GM18870 (cell line): Measurements from ENCODE around the gene CLIP4.

Experiments used
- ATAC-seq: cut with Tn5 transposase; IDR thresholded peaks from one replicate; pipeline ENCODE4 v1.9.1; 2021; ENCODE audit warnings: moderate library complexity; ENCODE audit not compliant: unreplicated experiment

Gene CLIP4

DNA sequence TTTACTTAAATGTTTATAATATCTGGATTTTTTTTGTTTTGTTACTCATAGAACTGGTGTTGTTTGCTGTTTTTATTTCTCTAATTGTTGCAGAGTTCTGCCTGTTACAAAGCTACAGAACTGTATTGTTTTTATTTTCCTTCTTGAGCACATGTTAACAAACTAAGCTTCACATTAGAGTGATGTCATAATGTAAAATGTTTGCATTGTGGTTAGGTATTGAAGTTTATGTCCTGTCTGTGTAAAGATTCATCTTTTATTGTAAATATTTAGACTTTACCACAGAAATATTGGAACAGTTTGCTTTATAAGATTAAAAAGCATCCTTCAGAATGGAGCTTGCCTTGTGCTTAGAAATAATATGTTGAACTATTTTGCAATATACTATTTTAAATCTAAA lies 67.7 kb downstream of the CLIP4 start:
- no peak for ATAC-seq

DNA sequence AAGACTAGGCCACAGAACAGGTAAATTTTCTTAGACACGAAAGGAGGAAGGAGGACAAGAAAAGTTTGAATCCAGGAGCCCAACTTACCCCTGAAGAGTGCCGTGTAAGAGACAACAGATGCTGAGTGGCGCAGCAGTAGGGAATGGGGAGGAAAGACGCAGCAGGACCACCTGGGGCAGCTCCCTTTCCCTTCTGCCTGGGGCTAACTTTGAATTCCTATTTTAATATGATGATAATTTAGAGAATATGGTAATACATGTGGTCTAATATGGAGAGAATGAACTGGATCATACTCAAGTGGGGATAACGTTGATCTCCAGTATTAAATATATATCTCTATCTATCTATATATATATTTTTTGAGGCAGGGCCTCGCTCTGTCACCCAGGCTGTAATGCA lies 69.3 kb downstream of the CLIP4 start:
- ATAC-seq: no peak

DNA sequence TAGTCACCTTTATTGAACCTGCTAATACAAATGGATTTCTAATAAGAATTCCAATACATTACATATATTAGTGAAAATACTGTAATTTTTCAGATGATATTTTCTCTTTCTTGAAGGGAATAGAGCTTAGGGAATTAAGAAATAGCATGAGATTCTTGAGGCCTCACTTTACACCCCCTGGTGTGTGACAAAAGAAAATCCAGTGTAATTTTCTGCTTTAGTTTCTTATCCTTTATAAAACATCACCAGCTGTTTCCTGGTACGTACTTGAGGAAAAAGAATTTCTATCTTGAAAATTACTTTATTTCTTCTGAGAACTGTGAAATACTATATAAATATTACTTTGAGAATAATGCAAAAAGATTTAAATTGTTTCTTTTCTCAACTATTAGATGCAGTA lies 71.6 kb downstream of the CLIP4 start:
- ATAC-seq: no peak

DNA sequence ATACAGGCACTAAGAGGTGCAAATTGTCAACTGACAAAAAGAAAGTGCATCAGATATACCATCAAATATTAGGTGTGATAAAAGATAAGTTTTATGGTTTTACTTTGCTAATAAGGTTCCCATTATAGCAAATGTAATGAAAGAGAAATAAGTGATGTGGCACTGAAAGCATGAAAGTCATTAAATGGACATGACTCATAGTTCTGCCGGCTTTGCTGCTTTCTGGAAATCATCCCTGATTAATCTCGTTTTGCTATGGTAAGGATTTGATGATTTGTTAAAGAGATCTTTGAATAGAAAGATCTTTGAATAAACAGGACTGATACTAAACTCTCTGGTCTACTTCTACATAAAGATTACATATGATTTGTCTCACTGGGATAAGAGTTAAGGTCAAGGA lies 72.7 kb downstream of the CLIP4 start:
- ATAC-seq: no peak

DNA sequence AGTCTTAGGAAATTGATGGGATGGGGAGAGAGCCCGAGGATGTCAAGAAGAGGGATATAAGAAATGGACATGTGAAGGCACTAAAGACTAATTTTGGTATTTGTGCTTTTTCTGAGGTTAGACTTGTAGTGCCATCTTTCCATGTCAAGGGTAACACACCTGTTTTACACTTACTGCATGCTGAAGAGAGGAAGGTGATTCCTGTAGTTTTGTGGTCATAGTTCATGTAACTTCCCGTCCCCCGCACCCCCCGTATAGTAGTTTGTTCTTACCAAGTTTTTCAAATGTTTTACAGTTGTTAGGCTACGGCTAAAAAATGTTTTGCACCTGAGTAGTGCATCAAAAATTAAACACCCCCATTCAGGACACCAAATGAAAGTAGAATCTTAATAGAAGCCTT lies 73.8 kb downstream of the CLIP4 start:
- no peak for ATAC-seq

DNA sequence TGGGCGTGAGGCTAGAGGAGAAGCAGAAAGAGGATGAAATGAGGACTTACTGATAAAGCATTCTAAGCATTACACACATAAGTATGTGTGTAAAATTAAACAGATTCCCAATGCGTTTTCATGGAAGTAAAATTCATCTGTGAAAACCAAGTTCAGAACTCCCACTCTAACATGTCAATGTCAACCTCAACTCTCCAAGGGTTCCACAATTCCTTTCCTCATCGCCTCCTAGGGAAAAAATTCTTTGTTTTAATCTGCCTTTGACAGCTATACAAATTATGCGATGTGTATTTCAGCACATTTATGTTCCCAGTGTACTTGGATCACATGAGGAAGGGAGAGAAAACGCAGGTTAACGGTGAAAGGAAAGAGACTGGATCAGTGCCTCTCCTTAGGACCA lies 76.6 kb downstream of the CLIP4 start:
- ATAC-seq: no peak

DNA sequence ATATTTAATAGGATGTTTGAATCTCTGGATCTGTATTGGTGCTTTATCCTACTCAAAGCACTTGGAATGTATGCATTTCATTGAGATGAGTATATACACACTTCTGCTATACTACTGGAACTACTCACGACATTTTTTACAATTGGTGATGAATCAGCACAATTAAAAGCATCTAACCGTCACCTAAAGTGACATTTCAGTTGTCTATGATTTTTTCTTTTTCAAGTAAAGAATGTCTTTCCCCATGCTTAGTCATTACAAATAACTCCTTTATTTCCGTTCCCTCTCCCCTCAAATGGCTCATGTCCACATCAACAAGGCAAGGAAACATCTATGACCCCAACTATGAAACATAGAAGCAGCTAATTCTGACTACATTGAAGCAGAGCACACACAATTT lies 77.3 kb downstream of the CLIP4 start:
- no peak for ATAC-seq

DNA sequence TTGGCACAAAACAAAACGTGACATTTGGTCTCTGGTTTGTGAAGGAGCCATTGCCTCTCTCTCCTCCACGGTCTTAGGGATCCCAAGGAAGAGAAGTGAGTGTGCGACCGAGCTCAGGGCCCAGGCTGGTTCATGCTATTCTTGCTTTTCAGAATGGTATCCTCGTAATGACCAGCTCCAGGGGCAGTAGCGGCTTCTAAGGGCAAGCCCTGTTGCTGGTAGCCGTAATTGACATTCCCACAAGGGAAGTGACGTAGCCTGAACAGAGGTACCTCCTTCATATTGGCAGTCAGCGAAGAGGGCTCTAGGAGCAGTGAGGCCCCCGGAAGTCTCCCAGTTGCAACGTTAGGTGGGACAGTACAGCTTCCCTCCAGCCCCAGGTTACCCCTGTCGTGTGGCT lies 77.9 kb downstream of the CLIP4 start:
- no peak for ATAC-seq

DNA sequence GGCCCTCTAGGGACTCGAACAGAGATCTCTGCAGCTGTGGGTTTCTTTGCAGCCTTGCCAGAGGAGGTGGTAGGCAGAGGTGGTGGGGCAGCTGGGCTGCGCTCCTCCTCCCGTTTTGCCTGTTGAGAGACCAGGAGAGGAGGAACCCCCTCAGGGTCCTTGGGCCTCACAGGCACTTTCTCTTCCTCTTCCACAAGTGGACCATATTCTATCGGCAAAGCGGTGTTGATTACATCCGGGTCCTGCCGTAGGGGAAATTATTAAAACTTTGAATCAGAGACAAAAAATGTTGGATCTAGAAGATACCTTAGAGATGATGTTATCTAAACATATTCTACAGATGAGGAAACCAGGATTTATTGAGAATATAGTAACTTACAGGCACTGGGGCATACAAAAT lies 78.5 kb downstream of the CLIP4 start:
- ATAC-seq: no peak

DNA sequence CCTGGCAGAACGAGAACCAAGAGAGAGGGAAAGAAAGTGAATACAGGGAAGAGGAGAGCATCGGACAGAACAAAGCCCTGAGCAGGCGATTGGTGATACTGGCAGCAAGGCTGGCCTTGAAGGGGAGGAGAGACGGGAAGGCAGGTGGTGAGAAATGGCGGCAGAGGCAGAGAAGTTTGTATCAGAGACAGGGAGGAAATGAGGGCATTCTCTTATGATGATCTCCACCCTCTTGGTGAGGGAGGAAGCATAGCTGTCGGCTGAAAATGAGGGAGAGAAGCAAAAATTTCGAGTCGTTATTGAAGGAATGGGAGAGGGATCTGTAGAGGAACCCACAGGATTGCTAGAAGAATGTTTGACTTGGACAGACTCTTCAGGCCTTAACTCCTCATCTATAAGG lies 80.6 kb downstream of the CLIP4 start:
- ATAC-seq: no peak

DNA sequence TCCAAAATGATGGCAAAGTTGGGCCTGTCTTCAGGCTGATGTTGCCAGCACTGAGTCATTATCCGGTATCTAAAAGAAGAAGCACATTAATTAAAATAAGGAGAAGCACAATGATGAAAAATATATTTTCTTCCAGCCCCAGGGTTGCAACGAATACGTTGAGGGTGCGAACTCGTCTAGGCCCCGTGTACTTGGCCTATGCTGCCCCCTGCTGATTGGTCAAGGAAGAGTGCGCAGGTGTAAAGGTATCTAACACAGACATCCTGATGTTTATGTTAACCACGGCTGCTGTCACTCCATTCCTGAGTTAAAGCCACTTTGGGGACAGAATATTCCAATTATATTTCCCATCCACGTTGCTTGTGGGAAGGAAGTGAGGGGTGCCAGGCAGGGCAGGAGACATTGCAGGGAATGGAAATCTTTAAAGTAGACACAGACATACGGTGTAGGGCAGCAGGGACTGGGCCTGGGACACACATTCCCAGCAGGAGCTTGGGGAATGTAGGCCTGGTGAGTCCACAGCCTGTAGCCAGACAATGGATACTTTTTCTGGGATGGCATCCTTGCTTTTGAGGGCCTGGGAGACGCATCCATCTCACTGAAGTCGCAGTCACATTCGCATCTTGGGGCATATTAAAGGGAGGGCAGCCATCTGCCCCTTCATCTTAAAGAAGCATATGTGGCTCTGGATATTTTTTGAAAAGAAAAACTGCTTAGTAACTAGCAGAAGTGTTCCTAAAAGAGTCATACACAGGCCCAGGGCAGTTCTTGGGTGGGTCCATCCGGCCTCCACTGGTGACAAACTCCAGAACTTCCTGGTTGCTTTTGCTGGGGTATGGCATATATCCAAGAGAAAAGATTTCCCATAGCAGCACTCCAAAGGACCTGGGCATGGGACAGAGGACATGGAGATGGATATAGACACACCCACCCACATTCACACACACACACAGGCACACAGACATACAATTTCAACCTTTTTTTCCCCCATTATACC lies 81.9 kb downstream of the CLIP4 start:
- ATAC-seq: no peak

DNA sequence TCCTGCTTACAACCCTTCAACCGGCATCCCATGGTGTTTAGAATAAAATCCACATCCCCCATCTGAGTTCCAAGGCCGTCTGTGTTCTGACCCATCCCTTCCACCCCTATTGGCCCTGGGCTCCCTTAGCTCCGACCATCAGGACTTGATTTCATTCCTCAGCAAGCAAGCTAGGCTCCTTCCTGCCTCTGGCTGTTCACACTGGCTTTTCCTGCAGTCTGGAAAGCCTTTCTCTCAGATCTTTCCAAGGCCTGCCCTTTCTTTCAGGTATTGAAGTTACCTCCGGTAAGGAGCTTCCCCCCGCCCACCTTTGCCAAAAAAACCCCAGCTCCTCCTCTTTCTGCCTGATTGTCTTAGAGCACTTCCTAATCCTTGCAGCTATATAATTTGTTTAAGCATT lies 86.8 kb downstream of the CLIP4 start:
- ATAC-seq: no peak

DNA sequence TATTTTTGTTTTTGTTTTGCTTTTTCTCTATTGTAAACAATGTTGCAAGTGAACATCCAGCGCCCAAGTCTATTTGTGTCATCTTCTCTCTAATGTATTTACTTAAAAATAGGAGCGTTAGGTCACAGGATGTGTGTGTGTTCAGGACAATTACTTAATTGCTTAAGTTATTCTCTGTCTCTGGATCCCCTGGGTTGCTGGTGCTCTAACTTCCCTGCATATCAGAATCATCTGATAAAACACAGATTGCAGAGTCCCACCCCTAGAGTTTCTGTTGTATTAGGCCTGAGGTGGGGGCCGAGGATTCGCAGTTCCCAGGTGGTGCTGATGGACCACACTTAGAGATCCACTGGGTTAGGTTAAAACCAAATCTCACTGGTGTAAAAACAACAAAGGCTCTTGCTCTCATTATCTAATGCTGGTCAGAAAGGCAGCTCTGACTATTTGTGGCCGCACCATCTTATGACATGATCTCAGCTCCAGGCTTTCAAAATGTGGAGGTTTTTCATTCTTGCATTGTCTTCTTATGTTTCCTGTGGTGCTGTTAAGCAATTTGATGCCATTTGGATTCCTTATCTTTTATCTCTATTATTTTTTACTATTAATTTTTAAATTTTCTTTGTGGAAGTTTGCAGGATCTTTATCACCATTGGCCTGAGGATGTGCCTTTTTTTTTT lies 87.7 kb downstream of the CLIP4 start:
- no peak for ATAC-seq

DNA sequence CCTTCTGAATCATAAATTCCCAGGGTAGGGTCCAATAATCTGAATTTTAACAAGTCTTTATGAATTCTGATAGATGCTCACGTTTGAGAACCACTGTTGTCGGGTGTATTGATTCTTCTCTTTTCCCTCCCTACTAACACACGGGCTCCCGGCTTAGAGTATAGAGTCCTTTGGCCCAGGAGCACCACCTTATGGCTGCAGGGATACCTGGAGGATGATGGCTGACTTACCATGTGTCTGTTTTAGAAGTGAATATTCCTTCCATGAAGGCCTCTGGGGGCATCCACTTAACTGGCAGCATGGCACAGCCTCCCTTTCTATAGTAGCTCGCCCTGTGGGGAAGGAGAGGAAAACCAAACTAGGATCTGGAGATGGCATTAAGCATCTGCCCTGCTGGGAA lies 91.7 kb downstream of the CLIP4 start:
- ATAC-seq: no peak

DNA sequence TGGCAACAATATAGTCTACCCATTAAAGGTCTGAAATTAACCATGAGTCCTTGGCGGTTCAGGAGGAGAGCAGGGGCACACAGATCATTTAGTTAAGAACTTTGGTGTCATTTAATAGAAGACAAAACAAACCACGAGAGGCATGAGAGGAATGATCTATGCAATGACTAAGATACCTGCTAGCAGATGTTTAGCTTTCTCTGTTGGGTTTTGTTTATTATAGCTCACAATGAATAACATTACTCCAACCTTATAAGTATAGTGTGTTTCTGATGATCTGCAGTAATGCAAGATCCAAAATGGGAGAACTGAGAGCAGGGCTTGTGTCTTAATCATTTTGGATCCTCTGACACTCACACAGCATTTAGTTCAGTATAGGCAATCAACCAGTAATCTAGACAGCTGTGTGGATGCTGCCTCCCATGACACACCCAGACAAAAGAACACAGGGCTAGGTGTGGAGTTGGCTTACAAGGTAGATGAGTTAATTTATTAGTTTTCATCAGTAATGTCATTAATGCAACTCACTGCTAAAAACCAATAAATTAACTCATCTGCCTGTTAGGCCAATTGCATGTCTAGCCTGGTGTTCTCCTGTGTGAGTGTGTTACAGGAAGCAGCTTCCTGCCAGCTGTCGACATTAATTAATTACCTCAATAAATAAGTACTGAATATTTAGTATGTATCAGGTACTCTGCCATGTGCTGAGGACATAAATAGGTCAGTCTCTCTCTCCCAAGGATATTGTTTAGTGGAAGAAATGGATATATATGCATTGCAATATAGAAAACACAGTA lies 92.3 kb downstream of the CLIP4 start:
- ATAC-seq: no peak

DNA sequence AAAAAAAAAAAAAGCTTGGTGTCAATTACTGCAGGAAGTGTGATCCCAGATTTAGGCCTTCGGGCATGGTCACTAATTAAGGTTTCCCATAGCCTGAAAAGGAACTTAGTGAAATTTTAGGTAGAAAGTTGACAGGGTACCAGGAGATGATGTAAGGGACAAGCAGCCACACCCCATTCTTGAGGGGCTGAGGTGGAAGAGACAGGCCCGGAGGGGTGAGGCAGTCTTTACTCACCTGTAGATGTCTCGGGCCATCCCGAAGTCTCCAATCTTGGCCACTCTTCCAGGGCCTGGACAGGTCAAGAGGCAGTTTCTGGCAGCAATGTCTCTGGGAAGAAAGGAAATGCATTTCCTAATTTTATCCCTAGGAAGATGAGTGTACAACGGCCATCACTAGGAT lies 94.3 kb downstream of the CLIP4 start:
- no peak for ATAC-seq

DNA sequence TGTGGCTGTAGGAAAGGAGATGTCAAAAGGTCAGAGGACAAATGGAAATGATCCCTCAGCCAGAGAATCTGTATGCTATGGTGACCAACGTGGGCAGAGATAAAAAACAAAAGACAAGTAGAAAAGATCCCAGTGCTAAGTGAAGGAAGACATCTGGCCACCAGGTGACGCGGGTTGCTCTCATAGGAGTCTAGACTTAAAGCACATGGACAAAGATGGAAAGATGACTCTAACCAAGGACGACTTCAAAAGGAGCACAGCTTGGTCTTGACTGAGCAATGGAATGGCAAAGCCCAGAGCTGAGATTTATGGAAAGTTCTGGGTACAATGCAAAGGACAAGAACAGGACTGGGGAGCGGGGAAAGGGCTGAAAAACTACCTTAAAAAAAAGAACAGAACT lies 96.8 kb downstream of the CLIP4 start:
- no peak for ATAC-seq

DNA sequence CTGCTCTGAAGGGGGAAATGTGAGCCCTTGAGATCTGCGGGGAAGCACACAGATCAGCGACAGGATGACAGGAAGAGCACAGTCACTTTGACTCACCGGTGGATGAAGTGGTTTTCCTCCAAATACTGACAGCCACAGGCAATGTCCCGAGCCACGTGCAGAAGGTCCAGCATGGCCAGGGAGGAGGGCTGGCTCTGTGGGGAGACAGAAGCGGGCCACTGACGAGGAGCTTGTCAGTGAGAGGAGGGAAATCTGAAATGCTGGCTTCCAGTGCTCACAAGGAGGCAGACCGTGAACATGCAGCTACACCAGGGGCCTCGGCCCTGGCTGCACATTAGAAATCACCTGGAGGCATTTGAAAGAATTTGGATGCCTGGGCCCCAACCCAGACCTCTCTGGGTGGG lies 98.7 kb downstream of the CLIP4 start:
- ATAC-seq: no peak

DNA sequence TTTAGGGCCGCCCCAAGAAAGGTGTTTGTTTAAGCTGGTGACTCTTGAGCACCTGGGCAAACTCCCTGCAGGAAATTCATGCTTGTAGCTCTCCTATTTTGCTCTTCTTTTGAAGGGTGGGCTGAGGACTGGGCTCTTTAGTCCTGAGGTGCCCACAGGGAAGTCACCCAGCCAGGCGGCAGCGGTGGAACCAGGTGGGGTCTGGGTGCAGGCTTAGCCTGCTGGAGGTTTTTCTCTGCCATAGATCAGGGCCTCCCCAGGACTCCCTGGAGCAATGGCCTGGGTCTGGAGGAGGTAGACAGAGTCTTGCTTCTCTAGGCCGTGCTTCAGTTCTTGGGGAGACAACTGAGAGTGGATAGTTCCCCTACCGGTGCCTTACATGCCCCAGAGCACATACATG lies 99.9 kb downstream of the CLIP4 start:
- ATAC-seq: no peak

DNA sequence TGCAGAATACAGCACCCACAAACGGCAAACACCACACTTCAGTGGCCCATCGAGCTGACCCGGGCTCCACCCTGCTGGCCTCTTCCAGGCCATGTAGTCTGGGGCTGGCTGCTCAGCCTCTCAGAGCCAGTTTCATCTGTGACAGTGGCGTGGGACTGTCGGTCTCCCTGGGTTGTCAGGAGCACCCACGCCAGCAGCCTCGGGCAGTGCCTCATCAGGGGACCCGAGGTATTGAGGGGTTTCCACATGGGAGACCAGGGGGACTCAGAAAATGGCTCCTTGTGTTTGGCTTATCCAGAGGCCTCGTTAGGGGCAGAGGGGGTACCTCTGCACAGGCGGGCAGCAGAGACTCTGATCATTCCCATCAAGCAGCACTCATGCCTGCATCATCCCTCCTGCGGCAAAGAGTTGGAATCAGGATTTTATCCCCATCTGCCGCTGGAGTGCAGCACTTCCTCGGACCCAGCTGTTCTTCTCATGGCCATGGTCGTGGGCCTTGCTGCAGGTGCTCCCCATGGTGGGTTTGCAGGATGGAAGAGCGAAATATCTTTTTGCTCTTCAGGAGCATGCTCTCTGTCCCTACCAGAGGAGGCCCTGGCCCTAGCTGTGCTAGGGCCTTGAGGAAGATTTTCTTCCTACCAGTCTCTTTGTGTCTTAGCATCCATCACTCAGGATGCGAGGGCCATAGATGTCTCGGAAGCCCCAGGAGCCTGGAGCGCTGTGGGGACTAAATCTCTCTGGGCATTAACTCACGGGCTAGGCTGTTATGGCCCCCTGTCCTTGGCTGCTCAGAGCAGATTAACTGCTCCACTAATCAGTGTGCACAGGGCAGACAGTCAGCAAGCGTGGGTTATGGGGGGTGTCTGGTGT lies 100.8 kb downstream of the CLIP4 start:
- ATAC-seq: no peak

DNA sequence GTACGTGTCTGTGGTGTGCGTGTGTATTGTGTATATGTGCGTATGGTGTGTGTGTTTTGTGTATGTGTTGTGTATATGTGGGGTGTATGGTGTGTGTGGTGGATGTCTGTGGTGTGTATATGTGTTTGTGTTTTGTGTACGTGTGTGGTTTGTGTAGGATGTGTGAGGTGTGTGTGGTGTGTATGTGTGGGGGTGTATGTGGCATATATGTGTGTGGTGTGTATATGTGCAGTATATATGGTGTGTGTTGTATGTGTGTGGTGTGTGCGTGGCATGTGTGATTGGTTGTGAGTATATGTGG lies 101.3 kb downstream of the CLIP4 start:
- ATAC-seq: no peak
